Right lung (tissue), 5 donors: Measurements from ENCODE around the gene PPM1B. TPM values are rescaled to one million over a fixed set of nuclear protein-coding genes. Genes with fewer than 3 reads are reported as not detected.
"Not testable (repeated sequence)": the region's sequence is repeated elsewhere in the genome, so short reads cannot be mapped to it uniquely, and the experiment has no call there.

Experiments used
- DNase-seq, 2 donors: peaks; one replicate each; pipeline ENCODE4 v3.0.0-alpha.2; 2013
- polyA plus RNA-seq, 5 donors: library from polyadenylated mRNA; unstranded; fragments of 120-200 nt; gene quantifications; one replicate each; pipeline versions ENCODE4 v1.2.1 to v1.2.3, GENCODE V29; 2013; ENCODE audit warnings: inconsistent platforms in 1 of 5, low replicate concordance in 1 of 5; ENCODE audit not compliant: insufficient read length in 5 of 5, insufficient read depth in 1 of 5

The PPM1B gene
- polyA plus RNA-seq, 5 donors, result 41.7 to 60.2 (median 51.4) TPM

- DNase-seq, result no peak
Observed at GRCh38 chr2:44246840-44247369, 78.2 kb downstream of the PPM1B start.

- DNase-seq, result no peak
Observed at GRCh38 chr2:44247924-44248323, 79.2 kb downstream of the PPM1B start.

- not testable (repeated sequence) for DNase-seq
Observed at GRCh38 chr2:44249269-44249668, 80.6 kb downstream of the PPM1B start.

GRCh38 chr2:44250376-44250775 lies 81.7 kb downstream of the PPM1B start:
- DNase-seq, result no peak

GRCh38 chr2:44254023-44254422 lies 85.3 kb downstream of the PPM1B start:
- DNase-seq, result no peak

- DNase-seq, result not testable (repeated sequence)
Observed at GRCh38 chr2:44255704-44256103, 87.0 kb downstream of the PPM1B start.

- not testable (repeated sequence) for DNase-seq
Observed at GRCh38 chr2:44257802-44258201, 89.1 kb downstream of the PPM1B start.

GRCh38 chr2:44267269-44267795 lies 98.7 kb downstream of the PPM1B start:
- no peak for DNase-seq

GRCh38 chr2:44267796-44268648 lies 99.3 kb downstream of the PPM1B start:
- DNase-seq, result no peak

GRCh38 chr2:44269831-44270230 lies 101.2 kb downstream of the PPM1B start:
- no peak for DNase-seq

GRCh38 chr2:44271296-44271695 lies 102.6 kb downstream of the PPM1B start:
- DNase-seq, result no peak

GRCh38 chr2:44273076-44273475 lies 104.4 kb downstream of the PPM1B start:
- DNase-seq, result no peak

GRCh38 chr2:44273596-44273995 lies 104.9 kb downstream of the PPM1B start:
- no peak for DNase-seq

GRCh38 chr2:44275927-44276303 lies 107.2 kb downstream of the PPM1B start:
- DNase-seq, result no peak

GRCh38 chr2:44277541-44277940 lies 108.9 kb downstream of the PPM1B start:
- no peak for DNase-seq

GRCh38 chr2:44280869-44281268 lies 112.2 kb downstream of the PPM1B start:
- DNase-seq, result no peak

Other genes starting within 250 kb of the PPM1B start
- 100 to 1,000 TPM in 4 of 5 donors, 10 to 100 TPM in 1; 87.2 to 109 (median 102) TPM for gene LRPPRC, start 172.9 kb upstream of the PPM1B start, polyA plus RNA-seq
- gene SLC3A1, start 106.6 kb downstream of the PPM1B start, polyA plus RNA-seq, result 1 to 10 TPM in 1 of 5 donors, under 1 TPM in 4; 0.60 to 1.1 (median 0.70) TPM
- 100 to 1,000 TPM in 3 of 5 donors, 10 to 100 TPM in 2; 67.3 to 113 (median 106) TPM for gene PREPL, start 192.6 kb downstream of the PPM1B start, polyA plus RNA-seq
- 10 to 100 TPM in 4 of 5 donors, 1 to 10 TPM in 1; 9.1 to 14.9 (median 12.8) TPM for gene CAMKMT, start 193.1 kb downstream of the PPM1B start, polyA plus RNA-seq